Hematopoietic multipotent progenitor cell treated with erythropoietin and hydrocortisone succinate and interleukin-3 and kit ligand, for 6 days (in vitro differentiated cells): ENCODE results near the gene BCL2.
"Not testable (repeated sequence)": the region's sequence is repeated elsewhere in the genome, so short reads cannot be mapped to it uniquely, and the experiment has no call there.

Experiments used
- DNase-seq: peaks from one replicate; pipeline ENCODE4 v3.0.0-alpha.2; 2015

The BCL2 gene

GRCh38 chr18:63257453-63257852, 62.1 kb downstream of the BCL2 start:
- DNase-seq: no peak

DNA sequence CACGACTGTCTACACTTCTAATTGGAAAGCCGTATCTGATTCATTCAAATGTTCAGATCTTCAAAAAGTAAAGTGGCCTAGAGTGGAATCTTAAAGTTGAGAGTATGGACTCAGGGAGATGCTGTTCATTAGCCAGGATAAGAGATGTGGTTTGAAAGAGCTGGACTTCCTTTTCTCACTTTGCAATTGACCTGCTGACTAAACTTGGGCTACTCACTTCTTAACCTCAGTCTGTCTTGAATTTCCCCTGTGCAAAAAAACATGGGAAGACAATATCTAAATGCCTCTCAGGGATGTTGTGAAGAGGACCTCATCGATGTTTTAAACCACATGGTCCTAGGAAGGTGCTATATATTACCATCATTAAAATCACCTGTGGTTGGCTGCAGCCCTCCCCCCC, 64.1 kb downstream of the BCL2 start:
- no peak for DNase-seq

- DNase-seq: no peak
Observed at GRCh38 chr18:63254716-63255399, 64.7 kb downstream of the BCL2 start.

- peak; percentile 84 for DNase-seq
Observed at GRCh38 chr18:63253428-63254372, 65.9 kb downstream of the BCL2 start.

DNA sequence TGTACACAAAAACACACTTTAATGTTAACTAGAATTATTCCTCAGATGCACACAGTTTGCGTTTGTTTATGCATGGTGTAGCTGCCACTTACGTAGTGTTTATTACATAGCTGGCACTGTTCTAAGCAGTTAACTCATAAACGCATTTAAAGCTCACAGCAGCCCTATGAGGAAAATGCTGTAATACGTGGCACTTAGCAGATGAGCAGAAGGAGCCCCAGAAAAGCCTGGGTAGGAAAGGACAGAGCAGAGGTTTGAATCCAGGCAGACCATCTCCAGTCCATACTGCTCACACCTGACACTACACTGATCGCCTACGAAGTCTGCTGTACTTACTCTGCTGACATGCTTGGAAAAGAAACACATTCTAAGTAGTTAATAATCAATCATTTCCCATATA, 66.6 kb downstream of the BCL2 start:
- DNase-seq: peak; percentile 56

GRCh38 chr18:63249771-63250170, 69.8 kb downstream of the BCL2 start:
- peak; percentile 63 for DNase-seq

DNA sequence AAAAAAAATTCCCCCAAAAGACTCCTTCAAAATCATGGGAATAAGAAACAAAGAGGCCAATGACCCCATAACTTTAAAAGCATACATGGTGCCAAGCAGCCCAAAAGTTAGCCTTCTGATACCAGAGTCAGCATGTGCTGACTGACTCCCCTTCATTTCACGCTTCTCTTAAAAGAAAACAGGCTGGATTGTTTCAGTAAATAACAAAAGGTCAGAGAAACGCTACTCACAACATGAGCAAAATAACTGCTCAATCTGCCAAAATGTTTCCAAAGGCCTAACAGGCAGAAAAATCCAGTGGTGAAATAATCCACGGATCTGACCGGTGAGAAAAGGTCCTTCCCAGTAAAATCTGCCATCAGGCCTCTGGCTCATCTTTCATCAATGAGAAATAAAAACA, 71.6 kb downstream of the BCL2 start:
- DNase-seq: no peak

- no peak for DNase-seq
Observed at GRCh38 chr18:63247506-63247905, 72.1 kb downstream of the BCL2 start.

- DNase-seq: no peak
Observed at GRCh38 chr18:63245600-63245999, 74.0 kb downstream of the BCL2 start.

DNA sequence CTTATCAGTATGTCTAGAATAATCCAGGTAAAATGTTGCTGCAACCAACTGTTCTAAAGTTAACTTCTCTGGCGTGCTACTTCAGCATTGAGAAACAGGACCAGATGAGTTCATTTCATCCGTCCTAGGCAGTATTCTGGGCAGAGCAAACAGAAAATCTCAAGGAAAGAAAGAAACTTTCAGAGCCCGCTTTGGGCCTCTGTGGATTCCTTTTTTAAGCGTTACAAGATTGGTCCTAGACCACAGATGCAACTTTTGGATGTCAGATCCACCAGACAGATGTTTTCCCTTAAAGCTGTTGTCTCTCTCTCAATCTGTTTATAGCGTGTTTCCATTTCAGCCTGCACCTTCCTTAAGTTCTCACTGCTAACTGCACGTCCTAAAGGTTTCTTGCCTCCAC, 75.0 kb downstream of the BCL2 start:
- DNase-seq: no peak

- DNase-seq: no peak
Observed at GRCh38 chr18:63241760-63242159, 77.8 kb downstream of the BCL2 start.

DNA sequence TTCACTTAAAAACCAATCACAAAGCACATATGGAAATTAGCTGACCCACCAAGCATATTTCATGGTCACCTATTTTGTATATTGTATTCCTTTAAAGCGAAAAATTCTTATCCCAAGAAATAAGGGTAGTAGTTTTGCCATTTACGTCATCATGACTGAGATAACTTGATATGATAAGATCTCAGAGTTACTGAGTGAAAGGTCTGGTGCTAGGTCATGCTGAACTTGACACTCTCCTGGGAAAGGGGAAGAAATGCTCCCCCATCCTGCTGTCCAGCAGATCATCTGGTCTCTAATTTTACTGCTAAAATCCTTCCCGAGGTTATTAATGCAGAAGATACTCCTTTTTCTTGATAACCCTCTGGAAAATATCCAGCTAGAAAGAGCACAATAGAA, 78.3 kb downstream of the BCL2 start:
- DNase-seq: no peak

DNA sequence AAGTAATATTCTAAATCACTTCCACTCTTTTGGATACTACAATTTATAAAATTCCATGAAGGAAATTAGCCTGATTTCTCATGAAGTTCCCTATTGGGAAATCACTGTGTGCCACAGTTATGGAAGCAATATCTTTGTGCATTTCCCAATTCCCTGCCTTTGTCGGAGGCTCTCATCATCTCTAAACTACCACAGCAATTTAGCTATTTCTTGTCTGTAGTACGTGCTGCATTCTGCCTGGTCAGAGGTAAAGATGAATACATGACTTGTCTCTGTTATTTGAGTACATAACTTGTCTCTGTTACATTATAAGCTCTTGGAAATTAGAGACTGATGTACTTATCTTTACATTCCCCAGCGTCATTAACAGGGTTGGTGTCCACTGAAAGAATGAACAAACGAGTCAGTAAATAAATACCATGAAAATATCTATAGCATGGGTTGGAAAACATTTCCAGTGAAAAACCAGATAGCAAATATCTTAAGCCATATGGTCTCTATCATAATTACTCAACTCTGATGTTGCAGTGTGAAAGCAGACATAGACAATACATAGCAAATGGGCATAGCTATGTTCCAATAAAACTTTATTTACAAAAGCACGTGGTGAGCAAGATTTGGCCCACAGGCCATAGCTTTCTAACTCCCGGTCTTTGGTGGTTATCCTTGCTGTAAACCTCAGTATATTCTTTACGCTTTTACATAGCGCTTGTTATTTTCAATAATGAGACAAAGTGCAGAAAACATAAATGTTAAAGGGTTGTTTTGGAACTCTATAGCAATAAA, 78.8 kb downstream of the BCL2 start:
- no peak for DNase-seq

GRCh38 chr18:63238693-63239075, 80.9 kb downstream of the BCL2 start:
- no peak for DNase-seq

DNA sequence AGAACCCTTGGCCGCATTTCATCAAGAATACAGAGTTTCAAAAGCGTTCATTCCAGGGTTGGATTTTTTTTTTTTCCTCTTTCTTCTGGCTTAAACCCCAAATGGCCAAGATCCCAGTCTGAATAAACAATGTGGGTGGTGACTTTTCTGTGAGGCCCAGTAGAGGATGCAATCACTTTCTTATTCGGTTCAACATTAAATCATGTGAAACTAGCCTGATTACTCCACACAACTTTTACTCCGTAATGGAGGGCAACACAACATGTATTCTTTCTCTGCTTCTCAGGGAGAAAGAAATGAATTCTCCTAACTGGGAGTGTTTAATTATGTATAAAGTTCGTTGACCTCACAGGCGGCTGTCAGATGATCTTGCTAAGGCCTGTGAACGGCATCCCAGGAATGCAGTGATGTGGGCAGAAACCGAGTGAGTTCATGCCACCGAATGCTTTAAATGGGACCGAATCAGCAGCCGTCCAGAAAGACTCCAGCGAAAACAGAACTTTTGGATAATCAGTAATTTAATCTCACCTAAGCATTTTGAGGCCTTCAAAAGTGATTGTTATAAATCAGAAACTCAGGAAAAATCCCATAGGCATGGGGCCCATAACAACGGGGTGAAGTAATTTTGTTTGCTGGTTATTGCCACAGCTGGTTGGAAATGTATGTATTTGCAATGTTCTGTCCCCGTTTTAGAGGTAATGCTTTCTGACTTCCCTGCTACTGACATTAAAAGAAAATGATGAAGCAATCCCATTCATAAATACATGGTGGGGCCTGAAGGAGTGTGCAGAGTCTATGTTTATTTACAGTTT, 81.5 kb downstream of the BCL2 start:
- no peak for DNase-seq

- DNase-seq: no peak
Observed at GRCh38 chr18:63236921-63237846, 82.4 kb downstream of the BCL2 start.

DNA sequence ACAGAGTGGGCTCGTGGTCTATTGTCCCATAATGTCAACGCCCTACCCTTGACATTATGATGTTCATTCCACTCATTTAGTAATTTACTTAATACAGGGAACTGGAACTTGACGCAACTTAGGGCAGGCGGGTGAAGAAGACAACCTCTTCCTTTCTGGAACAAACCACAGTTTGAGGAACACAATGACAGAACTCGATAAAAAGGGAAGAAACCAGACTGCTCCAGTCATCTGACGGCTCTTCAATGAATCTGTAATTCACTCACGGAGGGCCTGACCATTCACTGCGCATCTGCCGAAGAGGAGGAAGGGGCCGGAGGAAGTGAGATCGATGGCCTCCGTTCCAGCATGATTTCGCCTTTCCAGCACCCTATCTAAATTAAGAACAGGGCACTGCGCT, 83.2 kb downstream of the BCL2 start:
- DNase-seq: no peak

- not testable (repeated sequence) for DNase-seq
Observed at GRCh38 chr18:63235920-63236319, 83.6 kb downstream of the BCL2 start.

GRCh38 chr18:63234841-63235240, 84.7 kb downstream of the BCL2 start:
- no peak for DNase-seq

DNA sequence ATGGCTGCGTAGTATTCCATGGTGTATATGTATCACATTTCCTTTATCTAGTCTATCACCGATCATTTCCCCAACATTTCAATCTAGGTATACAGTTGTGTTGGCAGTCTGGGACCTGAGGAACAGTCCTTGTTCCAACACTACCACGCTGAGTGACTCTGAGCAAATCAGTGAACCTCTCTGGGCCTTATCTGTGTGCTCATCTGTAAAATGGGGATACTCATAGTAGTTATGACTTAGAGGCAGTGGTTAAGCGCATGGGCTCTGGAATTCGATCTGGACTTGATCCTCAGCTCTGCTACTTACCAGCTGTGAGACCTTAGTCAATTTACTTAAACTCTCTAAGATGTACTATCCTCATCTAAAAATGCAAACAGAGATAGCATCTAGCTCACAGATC, 85.1 kb downstream of the BCL2 start:
- DNase-seq: no peak

- DNase-seq: no peak
Observed at GRCh38 chr18:63233334-63233733, 86.2 kb downstream of the BCL2 start.
